IMR-90 (cell line): ENCODE results near the gene SV2B. TPM values are rescaled to one million over a fixed set of nuclear protein-coding genes. Genes with fewer than 3 reads are reported as not detected.

ENCODE experiments used
- CHD1 ChIP-seq: IDR thresholded peaks from 2 replicates; pipeline ENCODE4 v1.6.1; 2012; ENCODE audit warnings: low read depth, low read length, improper control_type of control experiment
- MAFK ChIP-seq: IDR thresholded peaks from 2 replicates; pipeline ENCODE4 v1.6.1; 2012; ENCODE audit warnings: low read depth, low read length, improper control_type of control experiment
- NFE2L2 ChIP-seq: fragments of 150-350 bp; IDR thresholded peaks from 2 replicates; pipeline ENCODE4 v1.6.1; 2016; ENCODE audit warnings: low read depth, mild to moderate bottlenecking, low read length
- POLR2A ChIP-seq: IDR thresholded peaks from 2 replicates; pipeline ENCODE4 v1.6.1; 2012; ENCODE audit warnings: mild to moderate bottlenecking, low read depth, low read length
- USF2 ChIP-seq: fragments of 150-350 bp; IDR thresholded peaks from 2 replicates; pipeline ENCODE4 v1.6.1; 2017; ENCODE audit warnings: mild to moderate bottlenecking, antibody characterized with exemption, low read length, low read depth
- polyA plus RNA-seq, 3 experiments: library from polyadenylated mRNA; depleted of rRNA; stranded (reverse); fragments of >200 nt; gene quantifications; 2 replicates each; pipeline ENCODE4 v1.2.3, GENCODE V29; 2012; ENCODE audit warnings: low replicate concordance in 1 of 3
- total RNA-seq: library from RNA; depleted of rRNA; stranded (reverse); fragments of >200 nt; gene quantifications from 2 replicates; pipeline ENCODE4 v1.2.3, GENCODE V29; 2012
- TF ChIP-seq, protein P1 (sequence below): conservative IDR thresholded peaks from 2 replicates; pipeline ENCODE4 v1.5.1; 2012; ENCODE audit warnings: mild to moderate bottlenecking, low read depth, low read length, improper control_type of control experiment

SV2B gene
- total and polyA plus RNA-seq, 2 of the 4 experiments (the other 2 are of a cell fraction), result not detected

- TF ChIP-seq, protein P1, sequence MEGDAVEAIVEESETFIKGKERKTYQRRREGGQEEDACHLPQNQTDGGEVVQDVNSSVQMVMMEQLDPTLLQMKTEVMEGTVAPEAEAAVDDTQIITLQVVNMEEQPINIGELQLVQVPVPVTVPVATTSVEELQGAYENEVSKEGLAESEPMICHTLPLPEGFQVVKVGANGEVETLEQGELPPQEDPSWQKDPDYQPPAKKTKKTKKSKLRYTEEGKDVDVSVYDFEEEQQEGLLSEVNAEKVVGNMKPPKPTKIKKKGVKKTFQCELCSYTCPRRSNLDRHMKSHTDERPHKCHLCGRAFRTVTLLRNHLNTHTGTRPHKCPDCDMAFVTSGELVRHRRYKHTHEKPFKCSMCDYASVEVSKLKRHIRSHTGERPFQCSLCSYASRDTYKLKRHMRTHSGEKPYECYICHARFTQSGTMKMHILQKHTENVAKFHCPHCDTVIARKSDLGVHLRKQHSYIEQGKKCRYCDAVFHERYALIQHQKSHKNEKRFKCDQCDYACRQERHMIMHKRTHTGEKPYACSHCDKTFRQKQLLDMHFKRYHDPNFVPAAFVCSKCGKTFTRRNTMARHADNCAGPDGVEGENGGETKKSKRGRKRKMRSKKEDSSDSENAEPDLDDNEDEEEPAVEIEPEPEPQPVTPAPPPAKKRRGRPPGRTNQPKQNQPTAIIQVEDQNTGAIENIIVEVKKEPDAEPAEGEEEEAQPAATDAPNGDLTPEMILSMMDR, result no peak
- TF ChIP-seq CHD1, result no peak
- TF ChIP-seq USF2, result no peak
- TF ChIP-seq POLR2A, result no peak
- TF ChIP-seq MAFK, result no peak
- TF ChIP-seq NFE2L2, result no peak
Measured at GRCh38 chr15:91099995-91100813, at the start of gene SV2B (continued).
